ENCODE results near the gene GBP5.

The GBP5 gene

DNA sequence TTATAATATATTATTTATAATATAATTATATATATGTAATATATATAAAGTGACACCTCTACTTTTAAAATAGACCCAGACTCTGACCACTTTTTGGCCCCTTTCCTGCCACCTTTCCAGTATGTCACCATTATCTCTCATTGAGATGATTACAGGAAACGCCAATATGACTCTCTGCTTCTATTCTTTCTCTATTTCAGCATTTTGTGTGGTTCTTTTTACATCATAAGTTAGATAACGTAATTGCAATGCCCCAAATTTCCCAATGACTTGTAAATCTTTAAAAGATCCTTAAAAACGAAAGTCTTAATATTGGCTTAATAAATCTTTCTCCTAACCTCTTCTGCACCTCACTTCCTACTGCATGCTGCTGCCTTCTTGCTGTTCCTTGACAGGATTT lies 8.1 kb upstream of the GBP5 start:
- no CpG with 5 or more reads among the region's 3 CpGs for WGBS (ENCODE audit: extremely low coverage, insufficient coverage, insufficient read length)
- Histone ChIP-seq H2AFZ (ENCODE audit: insufficient read depth, low read length, poor library complexity) (no peak overlapping the region), H3K27ac (ENCODE audit: low read depth, low read length) (no peak overlapping the region), H2BK5ac (ENCODE audit: low read depth, low read length, poor library complexity) (no peak overlapping the region), H3K4me1 (ENCODE audit: control insufficient read depth in 1 of 2, insufficient read depth in 2 of 2, low read length in 2 of 2) (no peaks in the 10 kb centered on the region), H3K9me3 (ENCODE audit: insufficient read depth, low read depth, low read length) (no peaks in the 10 kb centered on the region), H4K91ac (ENCODE audit: low read depth, low read length) (no peak overlapping the region), H3K27me3 (ENCODE audit: insufficient read depth, low read length) (no peaks in the 10 kb centered on the region), H3K4ac (ENCODE audit: low read depth, low read length) (no peak overlapping the region), H3K79me2 (ENCODE audit: control insufficient read depth, insufficient read depth, low read length, poor library complexity) (no peaks in the 10 kb centered on the region), H2AK5ac (ENCODE audit: low read length) (no peak overlapping the region), H2BK120ac (ENCODE audit: insufficient read depth, low read length, poor library complexity) (no peak overlapping the region), H4K12ac (ENCODE audit: low read depth, low read length) (no peak overlapping the region), H3K4me3 (ENCODE audit: low read depth, low read length) (no peak overlapping the region), H3K23ac (ENCODE audit: low read length) (no peak overlapping the region), H3K36me3 (ENCODE audit: control insufficient read depth in 1 of 2, insufficient read depth in 2 of 2, low read length in 2 of 2) (no peaks in the 10 kb centered on the region), H2BK12ac (ENCODE audit: low read length) (no peak overlapping the region), H3K79me1 (ENCODE audit: low read length) (no peaks in the 10 kb centered on the region), H3K14ac (ENCODE audit: low read length) (no peak overlapping the region), H3K9ac (ENCODE audit: low read length) (no peak overlapping the region), H3K18ac (ENCODE audit: low read length) (no peak overlapping the region), H3K4me2 (ENCODE audit: low read length) (no peak overlapping the region), H4K8ac (ENCODE audit: low read depth, low read length) (no peak overlapping the region)
- no peak for DNase-seq

DNA sequence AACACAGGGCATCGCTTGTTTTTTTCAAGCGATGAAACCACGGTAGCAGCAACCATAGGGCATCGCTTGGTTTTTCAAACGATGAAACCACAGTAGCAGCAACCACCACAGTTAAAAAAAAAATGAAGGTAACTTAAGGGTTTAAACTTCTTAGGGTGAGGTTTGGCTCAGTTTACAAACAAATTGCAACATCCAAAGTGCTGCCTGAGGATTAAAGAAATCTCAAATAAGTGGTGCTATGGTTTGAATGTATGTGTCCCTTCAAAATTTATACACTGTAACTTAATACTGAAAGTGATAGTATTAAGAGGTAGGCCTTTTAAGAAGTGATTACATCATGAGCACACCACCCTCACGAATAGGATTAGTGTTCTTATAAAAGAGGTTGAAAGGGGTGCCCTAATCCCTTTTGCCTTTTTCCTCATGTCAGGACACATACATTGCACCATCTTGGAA lies 6.4 kb upstream of the GBP5 start:
- Histone ChIP-seq H4K12ac (ENCODE audit: low read depth, low read length) (no peak overlapping the region), H3K79me2 (ENCODE audit: control insufficient read depth, insufficient read depth, low read length, poor library complexity) (no peaks in the 10 kb centered on the region), H2AK5ac (ENCODE audit: low read length) (no peak overlapping the region), H3K27ac (ENCODE audit: low read depth, low read length) (no peak overlapping the region), H2AFZ (ENCODE audit: insufficient read depth, low read length, poor library complexity) (no peak overlapping the region), H3K4me3 (ENCODE audit: low read depth, low read length) (no peak overlapping the region), H2BK5ac (ENCODE audit: low read depth, low read length, poor library complexity) (no peak overlapping the region), H3K4me2 (ENCODE audit: low read length) (no peak overlapping the region), H3K79me1 (ENCODE audit: low read length) (no peaks in the 10 kb centered on the region), H3K9me3 (ENCODE audit: insufficient read depth, low read depth, low read length) (no peaks in the 10 kb centered on the region), H3K23ac (ENCODE audit: low read length) (no peak overlapping the region), H4K8ac (ENCODE audit: low read depth, low read length) (no peak overlapping the region), H3K18ac (ENCODE audit: low read length) (no peak overlapping the region), H3K4ac (ENCODE audit: low read depth, low read length) (no peak overlapping the region), H3K9ac (ENCODE audit: low read length) (no peak overlapping the region), H3K4me1 (ENCODE audit: control insufficient read depth in 1 of 2, insufficient read depth in 2 of 2, low read length in 2 of 2) (no peaks in the 10 kb centered on the region), H3K27me3 (ENCODE audit: insufficient read depth, low read length) (no peaks in the 10 kb centered on the region), H2BK12ac (ENCODE audit: low read length) (no peak overlapping the region), H3K14ac (ENCODE audit: low read length) (no peak overlapping the region), H2BK120ac (ENCODE audit: insufficient read depth, low read length, poor library complexity) (no peak overlapping the region), H3K36me3 (ENCODE audit: control insufficient read depth in 1 of 2, insufficient read depth in 2 of 2, low read length in 2 of 2) (no peaks in the 10 kb centered on the region), H4K91ac (ENCODE audit: low read depth, low read length) (no peak overlapping the region)
- no CpG with 5 or more reads among the region's 6 CpGs for WGBS (ENCODE audit: extremely low coverage, insufficient coverage, insufficient read length)
- DNase-seq: no peak

DNA sequence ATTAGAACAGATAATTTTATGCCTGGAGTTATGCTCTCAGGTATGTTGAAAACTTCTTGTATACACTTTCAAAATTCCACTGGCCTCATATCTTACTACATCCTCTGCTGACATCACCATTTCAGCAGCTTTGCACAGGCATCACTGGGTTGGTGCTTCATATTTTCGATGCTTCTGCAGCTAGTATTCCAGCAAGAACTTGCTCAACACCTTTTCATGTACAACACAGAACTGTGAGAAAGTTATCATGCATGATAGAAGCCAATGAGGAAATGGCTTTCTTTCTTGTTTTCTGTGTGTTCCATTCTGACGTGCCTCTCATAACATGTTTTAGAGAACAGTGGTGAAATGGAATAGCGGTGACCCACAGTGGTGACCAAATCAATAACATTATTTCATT lies 5.1 kb upstream of the GBP5 start:
- H3K27ac ChIP-seq (ENCODE audit: low read depth, low read length): no peak overlapping the region
- peak; percentile 82 to 94 for DNase-seq
- no peaks in the 10 kb centered on the region for H3K27me3 ChIP-seq (ENCODE audit: insufficient read depth, low read length)

GRCh38 chr1:89276690-89277089 lies 4.0 kb upstream of the GBP5 start:
- no peak overlapping the region for H4K91ac ChIP-seq (ENCODE audit: low read depth, low read length)
- H3K14ac ChIP-seq (ENCODE audit: low read length): no peak overlapping the region
- H2AFZ ChIP-seq (ENCODE audit: insufficient read depth, low read length, poor library complexity): no peak overlapping the region
- no peak overlapping the region for H3K18ac ChIP-seq (ENCODE audit: low read length)
- no peak overlapping the region for H3K27ac ChIP-seq (ENCODE audit: low read depth, low read length)
- H3K4me2 ChIP-seq (ENCODE audit: low read length): no peak overlapping the region
- no peak overlapping the region for H3K4ac ChIP-seq (ENCODE audit: low read depth, low read length)
- H2BK5ac ChIP-seq (ENCODE audit: low read depth, low read length, poor library complexity): no peak overlapping the region
- WGBS (ENCODE audit: extremely low coverage, insufficient coverage, insufficient read length): no CpG with 5 or more reads among the region's 3 CpGs
- no peaks in the 10 kb centered on the region for H3K79me2 ChIP-seq (ENCODE audit: control insufficient read depth, insufficient read depth, low read length, poor library complexity)
- H3K36me3 ChIP-seq (ENCODE audit: control insufficient read depth in 1 of 2, insufficient read depth in 2 of 2, low read length in 2 of 2): no peaks in the 10 kb centered on the region
- no peak overlapping the region for H2AK5ac ChIP-seq (ENCODE audit: low read length)
- no peak overlapping the region for H4K8ac ChIP-seq (ENCODE audit: low read depth, low read length)
- H3K79me1 ChIP-seq (ENCODE audit: low read length): no peaks in the 10 kb centered on the region
- no peak overlapping the region for H3K4me3 ChIP-seq (ENCODE audit: low read depth, low read length)
- no peak overlapping the region for H2BK120ac ChIP-seq (ENCODE audit: insufficient read depth, low read length, poor library complexity)
- no peak overlapping the region for H3K23ac ChIP-seq (ENCODE audit: low read length)
- no peak overlapping the region for H2BK12ac ChIP-seq (ENCODE audit: low read length)
- DNase-seq: no peak
- no peak overlapping the region for H3K9ac ChIP-seq (ENCODE audit: low read length)
- H4K12ac ChIP-seq (ENCODE audit: low read depth, low read length): no peak overlapping the region
- no peaks in the 10 kb centered on the region for H3K4me1 ChIP-seq (ENCODE audit: control insufficient read depth in 1 of 2, insufficient read depth in 2 of 2, low read length in 2 of 2)
- peaks cover 3% of the 10 kb centered on the region for H3K9me3 ChIP-seq (ENCODE audit: insufficient read depth, low read depth, low read length)
- H3K27me3 ChIP-seq (ENCODE audit: insufficient read depth, low read length): no peaks in the 10 kb centered on the region

More for the DNA sequence above, 5.1 kb upstream of the GBP5 start:
- Histone ChIP-seq H3K18ac (ENCODE audit: low read length) (no peak overlapping the region), H3K14ac (ENCODE audit: low read length) (no peak overlapping the region), H2AFZ (ENCODE audit: insufficient read depth, low read length, poor library complexity) (no peak overlapping the region), H3K4me1 (ENCODE audit: control insufficient read depth in 1 of 2, insufficient read depth in 2 of 2, low read length in 2 of 2) (no peaks in the 10 kb centered on the region), H3K36me3 (ENCODE audit: control insufficient read depth in 1 of 2, insufficient read depth in 2 of 2, low read length in 2 of 2) (no peaks in the 10 kb centered on the region), H3K4ac (ENCODE audit: low read depth, low read length) (no peak overlapping the region), H2BK120ac (ENCODE audit: insufficient read depth, low read length, poor library complexity) (no peak overlapping the region), H3K9me3 (ENCODE audit: insufficient read depth, low read depth, low read length) (peaks cover 3% of the 10 kb centered on the region), H3K79me2 (ENCODE audit: control insufficient read depth, insufficient read depth, low read length, poor library complexity) (no peaks in the 10 kb centered on the region), H3K4me3 (ENCODE audit: low read depth, low read length) (no peak overlapping the region), H2BK12ac (ENCODE audit: low read length) (no peak overlapping the region), H3K4me2 (ENCODE audit: low read length) (no peak overlapping the region), H3K23ac (ENCODE audit: low read length) (no peak overlapping the region), H3K79me1 (ENCODE audit: low read length) (no peaks in the 10 kb centered on the region), H4K12ac (ENCODE audit: low read depth, low read length) (no peak overlapping the region), H4K91ac (ENCODE audit: low read depth, low read length) (no peak overlapping the region), H2AK5ac (ENCODE audit: low read length) (no peak overlapping the region), H3K9ac (ENCODE audit: low read length) (no peak overlapping the region), H4K8ac (ENCODE audit: low read depth, low read length) (no peak overlapping the region), H2BK5ac (ENCODE audit: low read depth, low read length, poor library complexity) (no peak overlapping the region)
- no CpG with 5 or more reads among the region's 3 CpGs for WGBS (ENCODE audit: extremely low coverage, insufficient coverage, insufficient read length)

Data from trophoblast cell (in vitro differentiated cells and primary cell).